GM12878 (cell line): ENCODE measurements around the gene POMP. TPM values are rescaled to one million over a fixed set of nuclear protein-coding genes. Genes with fewer than 3 reads are reported as not detected.

Source experiments
- ATAC-seq: fragments of 200-7000 bp; cut with Tn5 transposase; 3 replicates; pipeline ENCODE4 v1.9.1; 2020; ENCODE audit warnings: mild to moderate bottlenecking, moderate library complexity
- BruUV-seq: library from RNA; stranded (reverse); fragments of 400-500 nt; replicated peaks from 2 replicates; lab custom pipeline; 2021; lab: Mats Ljungman, UMichigan
- CTCF ChIA-PET: fragments of 300-600 bp; sonication (Branson Sonifier 250); formaldehyde crosslinking; extraction: SDS; loops from one replicate; lab custom pipeline; 2021; ENCODE audit warnings: inconsistent platforms; lab: Yijun Ruan, JAX
- POLR2A ChIA-PET: fragments of 350-600 bp; formaldehyde crosslinking; extraction: SDS; loops from one replicate; lab custom pipeline; 2021; ENCODE audit warnings: inconsistent platforms; lab: Charles Lee
- RAD21 ChIA-PET: fragments of 300-600 bp; sonication (Branson Sonifier 250); formaldehyde crosslinking; loops from one replicate; lab custom pipeline; 2023; ENCODE audit warnings: antibody characterized with exemption; ENCODE audit not compliant: unreplicated experiment; lab: Charles Lee
- SMC1A ChIA-PET: fragments of 300-600 bp; sonication (Branson Sonifier 250); formaldehyde crosslinking; loops from one replicate; lab custom pipeline; 2023; ENCODE audit not compliant: unreplicated experiment, uncharacterized antibody; lab: Charles Lee
- DNase-seq: peaks from one replicate; pipeline ENCODE4 v3.0.0-alpha.2; 2011; ENCODE audit warnings: low read depth, low spot score
- FAIRE-seq: peaks from 3 replicates; lab custom pipeline; 2011; peaks lifted over from hg19 to GRCh38; lab: Jason Lieb, UNC
- H2AFZ ChIP-seq: 2 replicates; pipeline ENCODE4 v1.6.0; 2011; ENCODE audit warnings: low read depth, low read length, control low read depth; ENCODE audit not compliant: control insufficient read depth
- H3K27ac ChIP-seq: 2 replicates; pipeline ENCODE4 v1.5.1; 2011; ENCODE audit warnings: control low read depth; ENCODE audit not compliant: control insufficient read depth, insufficient read depth
- H3K27me3 ChIP-seq, 2 experiments: replicated peaks in 1 of 2; 2 replicates each; pipeline versions ENCODE4 v1.6.0 to v1.6.1; 2011; ENCODE audit warnings: low read length in 1 of 2; ENCODE audit not compliant: control insufficient read depth in 2 of 2, insufficient read depth in 2 of 2
- H3K36me3 ChIP-seq, 2 experiments: 2 replicates each; pipeline ENCODE4 v1.5.1; 2011; ENCODE audit warnings: low read length in 1 of 2; ENCODE audit not compliant: control insufficient read depth in 2 of 2, insufficient read depth in 2 of 2
- H3K4me1 ChIP-seq: 2 replicates; pipeline ENCODE4 v1.6.1; 2011; ENCODE audit warnings: mild to moderate bottlenecking, low read length, moderate library complexity, mixed read lengths; ENCODE audit not compliant: control insufficient read depth, insufficient read depth
- H3K4me2 ChIP-seq: 2 replicates; pipeline ENCODE4 v1.6.0; 2011; ENCODE audit warnings: control low read depth; ENCODE audit not compliant: control insufficient read depth, insufficient read depth
- H3K4me3 ChIP-seq: fragments of 200-600 bp; sonication (generic); 2 replicates; pipeline ENCODE4 v1.5.1; 2016
- H3K79me2 ChIP-seq: 2 replicates; pipeline ENCODE4 v1.6.0; 2011; ENCODE audit warnings: low read length; ENCODE audit not compliant: control insufficient read depth, insufficient read depth
- H3K9ac ChIP-seq: 2 replicates; pipeline ENCODE4 v1.8.0; 2011; ENCODE audit warnings: low read length, control low read depth, mixed read lengths; ENCODE audit not compliant: control insufficient read depth, insufficient read depth
- H3K9me3 ChIP-seq: replicated peaks from 3 replicates; pipeline ENCODE4 v1.5.1; 2011; ENCODE audit warnings: mild to moderate bottlenecking, low read length; ENCODE audit not compliant: control insufficient read depth, insufficient read depth
- H4K20me1 ChIP-seq: 2 replicates; pipeline ENCODE4 v1.6.0; 2011; ENCODE audit not compliant: control insufficient read depth, insufficient read depth
- CBFB ChIP-seq: IDR thresholded peaks from 2 replicates; pipeline ENCODE4 v1.6.1; 2016; ENCODE audit warnings: antibody characterized with exemption, low read depth
- IKZF1 ChIP-seq: fragments of 450-650 bp; conservative IDR thresholded peaks from 2 replicates; pipeline ENCODE4 v1.6.1; 2017; ENCODE audit warnings: antibody characterized with exemption, mild to moderate bottlenecking
- MLLT1 ChIP-seq: fragments of 450-650 bp; IDR thresholded peaks from 2 replicates; pipeline ENCODE4 v1.6.1; 2016; ENCODE audit warnings: mild to moderate bottlenecking
- MTA3 ChIP-seq: IDR thresholded peaks from 2 replicates; pipeline ENCODE4 v1.6.1; 2012; ENCODE audit warnings: low read length, inconsistent platforms, borderline replicate concordance
- NBN ChIP-seq: fragments of 450-650 bp; IDR thresholded peaks from 2 replicates; pipeline ENCODE4 v1.6.1; 2016
- RELA ChIP-seq: fragments of 450-650 bp; IDR thresholded peaks from 2 replicates; pipeline ENCODE4 v1.8.0; 2014; ENCODE audit warnings: borderline replicate concordance; ENCODE audit not compliant: partially characterized antibody
- REST ChIP-seq: IDR thresholded peaks from 2 replicates; pipeline ENCODE4 v1.6.1; 2012; ENCODE audit warnings: mild to moderate bottlenecking, low read depth, low read length
- TCF3 ChIP-seq: IDR thresholded peaks from 2 replicates; pipeline ENCODE4 v1.6.1; 2012; ENCODE audit warnings: low read depth, mild to moderate bottlenecking, low read length, borderline replicate concordance; ENCODE audit not compliant: insufficient read depth
- ZBTB33 ChIP-seq: fragments of 450-650 bp; IDR thresholded peaks from 2 replicates; pipeline ENCODE4 v1.6.1; 2017; ENCODE audit warnings: mild to moderate bottlenecking
- ZNF384 ChIP-seq: IDR thresholded peaks from 2 replicates; pipeline ENCODE4 v1.6.1; 2012; ENCODE audit warnings: low read depth, mild to moderate bottlenecking, low read length, improper control_type of control experiment, borderline replicate concordance
- WGBS: methylation state at CpG from one replicate; pipeline ENCODE4 v1.1.6; 2016; ENCODE audit warnings: low lambda C conversion rate; ENCODE audit not compliant: insufficient replicate concordance, insufficient coverage; ENCODE audit errors: missing lambda C conversion rate; 5-methylcytosine and 5-hydroxymethylcytosine counted together
- in situ Hi-C: fragments of 300-500 bp; cut with MboI; formaldehyde crosslinking; loops from 9 replicates; pipeline ENCODE4 v1.14.3; 2018; ENCODE audit warnings: mixed read lengths
- intact Hi-C: fragments of 100-400 bp; cut with micrococcal nuclease; formaldehyde crosslinking; loops from one replicate; pipeline ENCODE4 v1.14.2; 2022; ENCODE audit not compliant: unreplicated experiment
- polyA plus RNA-seq, 11 experiments: library from polyadenylated mRNA; depleted of rRNA in 4 of 11; unstranded in 6 of 11; stranded (reverse) in 5 of 11; fragments of >200 nt; fragmentation: Nextera tagmentation in 4 of 11; fragmentation: Illumina TruSeq in 1 of 11; extraction: Ambion mirVana in 4 of 11; extraction: Trizol in 1 of 11; gene quantifications; 1 replicate in 1 of 11; 2 replicates in 10 of 11; pipeline versions ENCODE4 v1.2.1 to v1.2.3, GENCODE V29; 2011 to 2016; ENCODE audit warnings: inconsistent platforms in 2 of 11, missing spikeins in 2 of 11, low read depth in 1 of 11
- total RNA-seq, 4 experiments: library from RNA; depleted of rRNA in 3 of 4; stranded (reverse); fragments of >200 nt in 3 of 4; fragmentation: Illumina TruSeq in 1 of 4; extraction: Trizol in 1 of 4; gene quantifications; 2 replicates each; pipeline versions ENCODE4 v1.2.1 to v1.2.3, GENCODE V29; 2013 to 2021
- TF ChIP-seq, protein P1 (sequence below): IDR thresholded peaks from 2 replicates; pipeline ENCODE4 v1.6.1; 2012; ENCODE audit warnings: low read depth, low read length, improper control_type of control experiment
- TF ChIP-seq, protein P2 (sequence below): IDR thresholded peaks from 2 replicates; pipeline ENCODE4 v1.6.1; 2012; ENCODE audit warnings: low read length, inconsistent platforms

POMP gene
- total and polyA plus RNA-seq, 10 of the 15 experiments (the other 5 are each of a cell fraction or from before 2014, with no cell fraction given), result 90.4 to 668 (median 144) TPM

- no peak for TF ChIP-seq ZBTB33
Observed at GRCh38 chr13:28613562-28613961, 45.4 kb upstream of the POMP start (continued).

DNA sequence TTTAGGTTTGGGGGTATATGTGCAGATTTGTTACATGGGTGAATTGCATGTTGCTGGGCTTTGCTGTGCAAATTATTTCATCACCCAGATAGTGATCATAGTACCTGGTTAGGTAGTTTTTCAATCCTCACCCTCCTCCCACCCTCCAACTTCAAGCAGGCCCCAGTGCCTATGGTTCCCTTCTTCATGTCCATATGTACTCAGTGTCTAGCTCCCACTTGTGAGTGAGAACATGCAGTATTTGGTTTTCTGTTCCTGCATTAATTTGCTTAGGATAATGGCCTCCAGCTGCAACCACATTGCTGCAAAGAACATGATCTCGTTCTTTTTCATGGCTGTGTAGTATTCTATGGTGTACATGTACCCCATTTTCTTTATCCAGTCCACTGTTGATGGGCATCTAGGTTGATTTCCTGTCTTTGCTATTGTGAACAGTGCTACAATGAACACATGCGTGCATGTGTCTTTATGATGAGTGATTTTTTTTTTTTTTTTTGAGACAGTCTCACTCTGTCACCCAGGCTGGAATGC lies 42.9 kb upstream of the POMP start:
- no peaks in the 10 kb centered on the region for H4K20me1 ChIP-seq
- CTCF ChIA-PET, result interaction anchor here (0.6 kb wide), 1 partner anchor 19 kb away, joined by 3 read pairs; no protein-coding TSS in a partner anchor
- SMC1A ChIA-PET, result no interaction called here
- POLR2A ChIA-PET, result no interaction called here
- H3K4me2 ChIP-seq, result no peak overlapping the region
- RAD21 ChIA-PET, result no interaction called here
- H3K9me3 ChIP-seq, result no peaks in the 10 kb centered on the region
- H2AFZ ChIP-seq, result no peak overlapping the region
- FAIRE-seq (no peak), ATAC-seq (no peak), DNase-seq (no peak)
- H3K4me1 ChIP-seq, result no peaks in the 10 kb centered on the region
- no TSS peak for BruUV-seq
- H3K79me2 ChIP-seq, result no peaks in the 10 kb centered on the region
- intact Hi-C loops (no loop called here), in situ Hi-C loops (no loop called here)
- no peaks in the 10 kb centered on the region for H3K36me3 ChIP-seq
- H3K27ac ChIP-seq, result no peak overlapping the region
- H3K27me3 ChIP-seq, result no peaks in the 10 kb centered on the region; a peak in 1 of 4 replicates
- WGBS, result 50% methylated on average over 2 of the region's 2 CpGs
- H3K4me3 ChIP-seq, result no peak overlapping the region
- no peak overlapping the region for H3K9ac ChIP-seq
- no peak for TF ChIP-seq CBFB
- TF ChIP-seq IKZF1, result no peak
- no peak for TF ChIP-seq NBN
- no peak for TF ChIP-seq REST
- TF ChIP-seq MLLT1, result no peak
- TF ChIP-seq MTA3, result no peak
- TF ChIP-seq, protein P1, sequence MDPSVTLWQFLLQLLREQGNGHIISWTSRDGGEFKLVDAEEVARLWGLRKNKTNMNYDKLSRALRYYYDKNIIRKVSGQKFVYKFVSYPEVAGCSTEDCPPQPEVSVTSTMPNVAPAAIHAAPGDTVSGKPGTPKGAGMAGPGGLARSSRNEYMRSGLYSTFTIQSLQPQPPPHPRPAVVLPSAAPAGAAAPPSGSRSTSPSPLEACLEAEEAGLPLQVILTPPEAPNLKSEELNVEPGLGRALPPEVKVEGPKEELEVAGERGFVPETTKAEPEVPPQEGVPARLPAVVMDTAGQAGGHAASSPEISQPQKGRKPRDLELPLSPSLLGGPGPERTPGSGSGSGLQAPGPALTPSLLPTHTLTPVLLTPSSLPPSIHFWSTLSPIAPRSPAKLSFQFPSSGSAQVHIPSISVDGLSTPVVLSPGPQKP, result no peak
- TF ChIP-seq TCF3, result no peak
- no peak for TF ChIP-seq RELA
- TF ChIP-seq, protein P2, sequence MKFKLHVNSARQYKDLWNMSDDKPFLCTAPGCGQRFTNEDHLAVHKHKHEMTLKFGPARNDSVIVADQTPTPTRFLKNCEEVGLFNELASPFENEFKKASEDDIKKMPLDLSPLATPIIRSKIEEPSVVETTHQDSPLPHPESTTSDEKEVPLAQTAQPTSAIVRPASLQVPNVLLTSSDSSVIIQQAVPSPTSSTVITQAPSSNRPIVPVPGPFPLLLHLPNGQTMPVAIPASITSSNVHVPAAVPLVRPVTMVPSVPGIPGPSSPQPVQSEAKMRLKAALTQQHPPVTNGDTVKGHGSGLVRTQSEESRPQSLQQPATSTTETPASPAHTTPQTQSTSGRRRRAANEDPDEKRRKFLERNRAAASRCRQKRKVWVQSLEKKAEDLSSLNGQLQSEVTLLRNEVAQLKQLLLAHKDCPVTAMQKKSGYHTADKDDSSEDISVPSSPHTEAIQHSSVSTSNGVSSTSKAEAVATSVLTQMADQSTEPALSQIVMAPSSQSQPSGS, result no peak
- TF ChIP-seq ZNF384, result no peak
